GM18520 (cell line): ENCODE results near the gene RPTOR.

Experiments
- ATAC-seq: cut with Tn5 transposase; IDR thresholded peaks from one replicate; pipeline ENCODE4 v1.9.1; 2021; ENCODE audit not compliant: unreplicated experiment

Gene RPTOR

DNA sequence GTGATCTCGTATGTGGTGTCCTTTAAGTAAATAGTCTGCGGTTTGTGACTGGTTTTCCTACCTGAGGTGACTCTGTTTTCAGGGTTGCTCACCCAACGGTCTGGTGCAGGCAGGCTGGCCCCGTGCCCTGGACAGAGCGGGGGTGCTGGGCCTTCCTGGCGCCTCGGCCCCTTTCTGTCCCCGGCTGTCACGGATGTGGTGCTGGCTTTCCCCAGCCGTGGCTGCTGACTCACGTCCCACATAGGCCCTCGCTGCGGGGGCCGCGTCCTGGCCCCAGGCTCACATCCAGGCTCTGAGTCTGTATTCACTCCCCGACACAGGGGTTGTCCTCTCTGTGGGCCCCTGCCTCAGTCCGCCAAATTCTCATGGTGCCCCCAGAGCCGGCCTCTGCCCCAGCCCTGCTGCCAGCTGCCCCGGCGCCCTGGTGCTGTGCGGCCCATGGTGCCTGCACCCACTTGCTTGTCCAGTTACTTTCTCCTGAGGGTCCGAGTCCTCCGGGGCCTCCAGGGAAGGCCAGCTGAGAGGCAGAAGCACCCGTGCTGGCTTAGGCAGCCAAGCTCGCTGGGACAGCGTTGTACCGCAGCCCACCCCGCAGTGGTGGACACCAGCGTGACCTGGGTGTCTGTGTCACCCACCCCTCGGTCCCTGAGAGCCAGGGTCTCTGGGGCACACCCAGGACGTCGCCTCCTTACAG lies 452.9 kb downstream of the RPTOR start:
- no peak for ATAC-seq

DNA sequence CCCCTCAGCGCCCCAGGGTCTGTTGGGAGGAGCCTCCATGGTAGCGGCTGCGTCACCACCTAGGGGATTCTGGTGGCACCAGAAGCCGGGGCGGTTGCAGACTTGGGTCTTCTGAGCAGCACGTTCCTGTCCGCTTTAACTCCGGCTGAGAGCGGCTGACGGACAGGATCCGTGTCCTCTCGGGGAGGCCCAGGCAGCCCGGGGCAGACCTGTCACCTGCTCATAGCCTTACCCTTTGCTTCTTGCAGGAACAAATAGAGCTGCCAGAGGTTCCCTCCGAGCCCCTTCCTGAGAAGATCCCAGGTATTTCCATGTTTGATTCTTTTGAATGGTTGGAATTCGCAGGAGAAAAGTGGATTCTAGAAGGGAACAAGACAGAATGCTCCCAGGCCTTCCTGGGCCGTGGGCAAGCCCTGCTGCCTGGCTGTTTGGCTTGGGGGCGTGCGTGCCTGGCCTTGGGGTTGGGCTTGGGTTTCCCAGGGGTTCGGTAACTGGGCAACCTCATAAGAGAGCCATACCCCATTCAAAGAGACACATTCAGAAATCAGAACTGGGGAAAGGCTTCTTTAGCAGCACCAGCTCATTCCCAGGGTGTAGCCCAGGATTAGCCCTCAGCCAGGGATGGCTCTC lies 453.6 kb downstream of the RPTOR start:
- ATAC-seq: no peak

DNA sequence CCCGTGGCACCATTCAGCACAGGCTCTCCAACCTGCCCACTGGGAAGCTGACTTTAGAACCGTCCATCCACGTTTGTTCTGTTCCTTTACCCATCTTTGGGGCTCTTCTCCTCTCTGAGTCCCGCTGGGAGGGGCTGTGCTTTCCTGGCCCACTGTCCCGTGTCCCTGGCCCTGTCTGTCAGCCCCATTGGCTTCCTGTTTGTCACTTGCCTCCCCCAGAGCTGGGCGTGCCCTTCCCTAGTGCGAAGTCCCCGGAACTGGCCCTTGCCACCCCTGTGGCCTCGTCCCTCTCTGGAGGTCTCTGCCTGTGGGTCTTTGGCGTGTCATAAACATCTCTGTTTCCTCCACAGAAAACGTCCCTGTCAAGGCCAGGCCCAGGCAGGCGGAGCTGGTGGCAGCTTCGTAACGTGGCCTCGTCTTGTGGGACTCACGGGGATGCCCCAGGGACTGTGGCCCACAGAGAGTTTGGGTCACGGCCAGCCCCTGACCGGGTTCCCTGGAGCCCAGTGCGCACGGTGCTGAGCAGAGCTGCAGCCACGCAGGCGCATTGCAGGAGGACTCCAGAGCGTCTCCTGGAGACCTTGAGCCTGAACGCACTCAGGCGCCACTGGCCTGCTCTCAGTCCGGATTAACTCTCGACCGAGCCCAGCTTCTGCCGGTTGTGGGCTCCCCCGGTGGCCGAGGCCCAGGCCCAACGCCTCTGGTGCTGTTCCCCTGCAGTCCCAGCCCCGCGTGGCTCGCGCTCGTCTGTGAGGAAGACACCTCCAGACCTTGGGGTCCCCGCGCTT lies 454.3 kb downstream of the RPTOR start:
- no peak for ATAC-seq

DNA sequence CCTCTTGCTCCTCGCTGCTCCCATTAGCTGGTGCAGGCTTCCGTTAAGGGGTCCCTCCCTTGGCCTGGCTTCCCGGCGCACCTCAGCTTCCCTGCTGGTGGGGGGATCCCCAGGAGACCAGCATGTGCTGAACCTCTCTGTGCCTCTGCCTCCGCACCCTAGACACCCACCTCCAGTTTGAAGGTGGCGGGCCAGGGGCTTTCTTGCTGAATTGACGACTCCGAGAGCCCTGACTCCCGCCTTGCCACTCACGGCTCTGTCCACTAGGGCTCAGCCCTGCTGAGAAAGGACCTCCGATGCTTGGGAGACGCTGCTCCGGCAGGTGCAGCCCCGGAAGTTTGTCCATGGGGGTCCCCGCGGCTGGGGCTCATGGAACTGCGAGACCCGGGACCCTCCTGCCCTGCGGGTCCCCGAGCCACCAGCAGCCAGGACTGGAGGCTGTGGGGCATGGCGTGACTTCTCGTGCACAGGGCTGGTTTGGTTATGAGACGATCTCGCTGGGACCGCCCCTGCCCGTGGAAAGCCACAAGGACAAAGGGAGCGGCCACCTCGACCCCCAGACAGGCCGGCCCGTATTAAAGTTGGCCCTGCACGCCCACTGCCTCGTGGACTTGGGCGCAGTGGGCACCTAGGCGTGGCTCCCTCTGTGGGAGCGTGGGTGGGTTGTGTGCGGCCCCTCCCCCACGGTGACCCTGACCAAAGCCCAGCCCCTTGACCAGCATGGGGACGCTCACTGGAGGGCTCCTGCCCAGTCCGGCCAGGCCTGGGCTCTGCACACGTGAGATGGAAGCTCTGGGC lies 455.1 kb downstream of the RPTOR start:
- ATAC-seq: no peak

DNA sequence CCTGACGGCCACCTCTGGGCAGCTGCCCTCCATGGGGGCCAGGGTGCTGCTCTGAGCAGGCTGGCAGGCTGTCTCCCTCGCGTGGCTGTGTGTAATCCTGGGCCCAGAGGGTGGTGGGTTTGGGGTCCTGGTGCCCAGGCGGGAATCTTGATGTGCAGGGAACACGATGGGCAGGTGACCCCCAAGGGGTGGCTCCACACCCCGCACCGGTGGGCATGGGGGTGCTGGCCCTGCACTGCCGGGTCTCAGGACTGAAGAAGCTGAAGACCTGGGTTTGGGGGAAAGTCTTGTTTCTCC lies 455.6 kb downstream of the RPTOR start:
- ATAC-seq: no peak

DNA sequence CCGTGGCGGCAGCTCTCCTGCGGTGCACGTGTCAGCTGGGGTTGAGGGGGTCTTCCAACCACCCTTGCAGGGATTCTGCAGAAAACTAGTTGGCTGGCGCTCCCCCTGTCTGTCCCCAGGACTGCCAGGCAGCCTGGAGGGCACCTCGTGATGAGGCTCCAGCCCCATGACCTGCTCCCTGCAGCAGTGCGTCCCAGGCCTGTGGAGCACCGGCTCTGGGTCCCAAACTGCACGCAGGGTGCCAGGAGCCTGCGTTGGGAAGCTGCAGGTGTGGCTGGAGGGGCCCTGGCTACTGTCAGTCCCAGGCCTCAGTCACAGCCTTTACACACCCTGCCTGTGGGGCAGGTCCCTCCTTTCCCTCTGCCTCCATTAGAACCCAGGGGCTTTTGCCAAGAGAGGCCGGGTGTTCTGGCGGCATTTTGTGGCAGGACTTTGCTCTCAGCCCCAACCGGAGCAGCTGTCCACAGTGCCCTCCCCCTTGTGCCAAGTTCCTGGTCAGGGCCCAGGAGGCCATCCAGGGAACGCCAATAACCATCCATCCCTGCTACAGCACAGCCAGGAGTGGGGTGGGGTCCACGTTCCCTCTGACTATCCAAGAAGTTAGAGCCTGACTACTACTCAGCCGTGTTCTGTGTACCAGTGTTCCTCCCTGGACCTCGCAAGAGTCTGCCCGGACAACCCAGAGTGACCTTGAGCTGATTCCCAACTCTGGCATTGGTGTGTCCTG lies 456.2 kb downstream of the RPTOR start:
- no peak for ATAC-seq

DNA sequence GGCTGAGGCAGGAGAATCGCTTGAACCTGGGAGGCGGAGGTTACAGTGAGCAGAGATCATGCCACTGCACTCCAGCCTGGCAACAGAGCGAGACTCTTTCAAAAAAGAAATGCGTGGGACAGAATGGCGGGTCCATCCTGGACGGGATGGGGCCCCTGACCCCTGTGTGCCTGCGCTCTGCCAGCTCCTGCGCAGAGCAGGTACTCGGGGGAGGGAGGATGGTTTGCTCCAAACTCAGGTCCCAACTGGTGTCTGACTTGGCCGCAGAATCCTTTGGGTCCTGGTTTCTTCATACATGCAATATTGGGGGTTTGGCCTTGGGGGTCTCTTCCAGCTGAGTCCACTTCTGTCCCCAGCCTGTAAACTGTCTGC lies 457.4 kb downstream of the RPTOR start:
- no peak for ATAC-seq

DNA sequence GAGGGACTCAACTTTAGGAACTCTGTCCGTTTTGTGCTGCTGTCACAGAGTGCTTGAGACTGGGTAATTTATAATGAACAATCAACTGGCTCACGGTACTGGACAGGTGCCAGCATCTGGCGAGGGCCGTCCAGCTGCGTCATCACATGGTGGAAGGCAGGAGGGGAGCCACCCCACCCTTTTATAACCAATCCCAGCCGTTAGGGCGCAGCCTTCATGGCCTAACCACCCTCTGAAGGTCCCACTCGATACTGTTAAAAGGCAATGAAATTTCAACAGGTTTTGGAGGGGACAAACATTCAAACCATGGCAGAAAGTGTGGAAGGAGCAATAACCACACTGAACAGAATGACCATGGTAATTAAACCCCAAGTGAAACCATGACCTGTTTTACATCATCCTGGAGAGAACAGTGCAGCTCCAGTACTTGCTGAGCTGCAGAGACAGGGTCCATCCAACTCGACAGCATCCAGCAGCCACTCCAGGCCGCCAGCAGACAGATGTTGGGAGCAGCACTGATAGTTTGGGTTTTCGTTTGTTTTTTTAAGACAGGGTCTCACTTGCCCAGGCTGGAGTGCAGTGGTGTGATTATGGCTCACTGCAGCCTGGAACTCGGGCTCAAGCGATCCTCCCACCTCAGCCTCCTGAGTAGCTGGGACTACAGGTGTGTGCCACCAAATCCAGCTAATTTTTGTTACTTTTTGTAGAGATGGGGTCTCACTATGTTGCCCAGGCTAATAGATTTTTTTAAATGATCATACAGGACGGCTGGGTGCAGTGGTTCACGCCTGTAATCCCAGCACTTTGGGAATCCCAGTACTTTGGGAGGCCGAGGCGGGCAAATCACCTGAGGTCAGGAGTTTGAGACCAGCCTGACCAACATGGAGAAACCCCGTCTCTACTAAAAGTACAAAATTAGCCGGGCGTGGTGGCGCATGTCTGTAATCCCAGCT lies 458.0 kb downstream of the RPTOR start:
- ATAC-seq: no peak

DNA sequence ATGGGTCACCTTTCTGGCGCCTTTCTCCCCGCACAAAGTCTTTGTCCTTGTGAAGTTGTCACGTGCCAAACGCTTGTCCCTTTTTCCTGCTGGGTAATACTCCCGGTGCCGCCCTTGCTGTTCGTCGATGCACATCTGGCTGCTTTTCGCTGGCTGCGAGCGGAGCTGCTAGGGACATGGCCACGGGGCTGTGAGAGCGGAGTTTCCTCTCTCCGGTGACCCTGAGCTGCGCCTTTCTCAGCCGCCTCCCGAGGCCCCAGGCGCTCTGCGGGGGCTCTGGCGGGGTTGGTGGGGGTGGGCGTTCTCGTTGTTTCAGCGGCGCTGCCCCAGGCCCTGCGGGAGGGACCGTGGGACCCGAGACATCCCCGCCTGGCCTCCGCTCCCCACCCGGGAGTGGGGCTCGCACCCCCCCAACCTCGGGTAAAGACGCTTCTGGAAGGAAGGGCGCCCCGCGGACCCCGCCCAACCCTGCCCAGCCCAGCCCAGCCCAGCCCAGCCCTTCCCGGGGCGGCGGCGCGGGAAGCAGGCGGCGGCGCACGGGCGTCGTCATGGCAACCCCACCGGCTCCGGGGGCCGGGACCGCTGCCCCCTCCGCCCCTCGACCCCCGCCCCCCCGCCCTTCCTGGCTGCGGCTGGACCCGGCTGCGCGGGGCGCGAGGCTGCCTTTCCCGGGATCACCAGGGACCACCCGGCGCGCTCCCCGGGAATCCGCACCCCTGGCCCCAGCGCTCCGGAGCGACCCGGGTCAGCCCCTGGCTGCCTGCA lies 459.3 kb downstream of the RPTOR start:
- no peak for ATAC-seq

DNA sequence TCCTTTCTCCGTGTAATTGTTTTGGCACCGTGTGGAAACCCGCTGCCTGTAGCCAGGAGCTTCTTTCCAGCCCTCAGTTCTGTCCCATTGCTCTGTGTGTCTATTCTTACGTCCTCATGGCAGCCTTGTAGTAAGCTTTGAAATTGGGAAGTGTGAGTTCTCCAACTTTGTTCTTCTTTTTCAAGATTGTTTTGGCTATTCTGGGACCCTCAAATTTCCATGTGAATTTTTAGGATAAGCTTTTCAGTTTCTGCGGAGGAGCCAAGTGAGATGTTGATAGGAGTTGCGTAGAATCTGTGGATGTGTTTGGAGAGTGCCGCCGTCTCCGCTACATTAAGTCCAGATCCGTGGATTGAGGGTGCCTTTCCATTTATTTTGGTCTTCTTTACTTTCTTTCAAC lies 462.3 kb downstream of the RPTOR start:
- no peak for ATAC-seq

DNA sequence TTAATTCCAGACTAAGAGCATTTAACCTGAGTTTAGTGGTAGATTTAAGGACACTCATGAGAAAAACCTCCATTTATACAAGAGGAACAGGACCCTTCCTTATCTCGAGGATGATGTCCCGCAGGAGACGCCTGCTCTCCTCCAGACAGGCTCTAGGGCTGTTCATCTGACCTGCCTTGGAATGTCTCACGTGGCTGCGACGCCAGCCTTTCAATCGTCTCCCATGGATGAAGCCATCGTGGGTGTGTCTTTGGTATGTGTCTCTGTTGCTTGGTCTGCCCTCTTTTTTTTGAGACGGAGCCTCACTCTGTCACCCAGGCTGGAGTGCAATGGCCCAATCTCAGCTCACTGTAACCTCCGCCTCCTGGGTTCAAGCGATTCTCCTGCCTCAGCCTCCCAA lies 463.5 kb downstream of the RPTOR start:
- ATAC-seq: no peak

DNA sequence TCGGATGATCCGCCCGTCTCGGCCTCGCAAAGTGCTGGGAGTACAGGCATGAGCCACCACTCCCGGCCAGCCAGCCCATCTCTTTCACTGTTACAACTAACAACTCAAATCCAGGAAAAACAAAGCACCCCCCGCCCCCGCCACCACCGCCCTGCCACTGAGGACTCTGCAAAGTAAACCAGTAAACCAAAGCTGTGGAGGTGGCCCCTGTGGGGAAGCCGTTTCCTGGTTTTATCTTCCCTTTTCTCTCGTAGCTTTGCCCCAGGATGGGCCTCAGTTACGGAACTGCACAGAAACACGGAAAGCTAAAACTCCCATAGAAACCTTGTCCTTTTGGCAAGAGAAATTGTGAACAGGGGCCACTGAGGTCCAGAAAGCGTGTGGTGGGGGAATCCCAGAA lies 464.5 kb downstream of the RPTOR start:
- no peak for ATAC-seq

DNA sequence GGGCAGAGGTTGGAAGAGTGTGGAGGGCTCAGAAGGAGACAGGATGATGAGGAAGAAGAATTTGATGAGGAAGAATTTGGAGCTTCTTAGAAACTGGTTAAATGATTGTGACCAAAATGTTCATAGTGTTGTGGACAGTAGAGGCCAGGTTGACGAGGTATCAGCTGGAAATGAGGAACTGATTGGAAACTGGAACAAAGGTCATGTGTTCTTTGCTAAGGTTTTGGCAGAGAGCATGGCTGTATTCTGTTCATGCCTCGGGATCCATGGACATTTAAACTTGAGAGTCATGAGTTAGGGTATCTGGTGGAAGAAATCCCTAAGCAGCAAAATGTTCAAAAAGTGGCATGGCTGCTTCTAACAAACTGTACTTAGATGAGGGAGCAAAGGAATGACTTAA lies 466.3 kb downstream of the RPTOR start:
- no peak for ATAC-seq

DNA sequence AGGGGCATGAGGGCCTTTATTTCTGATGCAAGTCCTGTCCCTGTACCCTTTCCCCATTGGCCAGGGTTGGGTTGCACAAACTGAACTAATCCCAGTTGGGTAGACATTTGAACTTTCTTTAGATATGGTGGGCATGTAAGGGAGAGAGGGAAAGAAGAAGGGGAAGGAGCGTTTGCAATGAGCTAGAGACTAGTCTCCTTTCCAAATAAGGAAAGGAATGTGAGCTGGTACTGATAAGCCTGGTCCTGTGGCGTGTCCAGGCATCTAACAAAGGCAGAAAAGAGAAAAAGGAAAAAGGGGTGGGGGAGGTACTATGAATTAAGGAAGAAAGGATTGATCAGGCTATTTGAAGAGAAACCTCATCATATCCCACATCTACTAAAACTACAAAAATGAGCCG lies 467.3 kb downstream of the RPTOR start:
- no peak for ATAC-seq

DNA sequence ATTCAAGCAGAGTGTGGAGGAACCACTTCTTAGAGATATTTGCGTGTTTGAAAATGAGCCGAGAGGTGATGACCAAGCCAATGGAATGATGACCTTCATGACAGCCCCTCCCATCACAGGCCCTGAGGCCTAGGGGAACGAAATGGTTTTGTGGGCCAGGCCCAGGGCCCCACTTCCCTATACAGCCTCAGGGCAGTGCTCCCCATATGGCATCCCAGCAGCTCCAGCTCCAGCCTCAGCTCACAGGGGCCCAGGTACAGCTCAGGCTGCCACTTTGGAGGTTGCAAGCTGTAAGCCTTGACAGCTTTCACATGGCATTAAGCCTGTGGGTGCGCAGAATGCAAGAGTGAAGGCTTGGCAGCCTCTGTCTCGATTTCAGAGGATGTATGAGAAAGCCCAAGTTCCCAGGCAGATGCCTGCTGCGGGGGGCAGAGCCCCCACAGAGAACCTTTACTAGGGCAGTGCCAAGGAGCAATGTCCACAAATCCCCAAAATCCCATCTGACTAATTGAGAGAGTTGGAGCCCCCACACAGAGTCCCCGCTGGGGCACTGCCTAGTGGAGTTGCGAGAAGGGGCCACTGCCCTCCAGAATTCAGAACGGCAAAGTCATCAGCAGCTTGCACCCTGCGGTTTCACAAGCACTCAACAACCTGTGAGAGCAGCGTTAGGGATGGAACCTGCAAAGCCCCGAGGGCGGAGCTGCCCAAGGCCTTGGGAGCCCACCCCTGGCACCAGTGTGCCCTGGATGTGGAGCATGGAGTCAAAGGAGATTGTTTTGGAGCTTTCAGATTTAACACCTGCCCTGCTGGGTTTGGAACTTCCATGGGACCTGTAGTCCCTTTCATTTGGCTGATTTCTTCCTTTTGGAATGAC lies 468.2 kb downstream of the RPTOR start:
- ATAC-seq: no peak

DNA sequence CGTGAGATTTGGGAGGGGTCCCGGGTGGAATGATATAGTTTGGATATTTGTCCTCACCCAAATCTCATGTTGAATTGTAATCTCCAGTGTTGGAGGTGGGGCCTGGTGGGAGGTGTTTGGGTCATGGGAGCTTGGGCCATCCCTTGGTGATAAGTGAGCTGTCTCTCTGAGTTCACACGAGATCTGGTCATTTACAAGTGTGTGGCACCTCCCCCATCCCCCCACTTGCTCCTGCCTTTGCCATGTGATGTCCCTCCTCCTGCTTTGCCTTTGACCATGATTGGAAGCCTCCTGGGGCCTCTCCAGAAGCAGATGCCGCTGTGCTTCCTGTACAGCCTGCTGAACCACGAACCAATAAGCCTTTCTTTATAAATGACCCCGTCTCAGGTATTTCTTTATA lies 469.0 kb downstream of the RPTOR start:
- no peak for ATAC-seq

DNA sequence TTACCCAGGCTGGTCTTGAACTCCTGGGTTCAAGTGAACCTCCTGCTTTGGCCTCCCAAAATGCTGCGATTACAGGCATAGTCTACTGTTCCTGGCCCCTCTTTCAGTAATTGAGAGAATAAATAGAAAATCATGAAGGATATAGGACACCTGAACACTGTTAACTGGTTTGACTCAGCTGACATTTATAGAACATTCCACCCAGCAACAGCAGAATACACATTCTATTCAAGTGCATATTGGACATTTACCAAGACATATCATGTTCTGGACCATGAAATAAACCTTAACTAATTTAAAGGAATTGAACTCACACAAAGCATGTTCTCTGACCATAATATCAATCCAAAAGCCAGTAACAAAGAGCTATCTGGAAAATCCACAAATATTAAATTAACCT lies 470.5 kb downstream of the RPTOR start:
- ATAC-seq: no peak
